Kidney (tissue), 14 donors: ENCODE measurements around the gene ACSF3. TPM values are rescaled to one million over a fixed set of nuclear protein-coding genes. Genes with fewer than 3 reads are reported as not detected.

ENCODE experiments used
- DNase-seq, 5 donors: peaks; one replicate each; pipeline ENCODE4 v3.0.0-alpha.2; 2013 to 2020
- FAIRE-seq: peaks from 2 replicates; lab custom pipeline; 2012; peaks lifted over from hg19 to GRCh38; lab: Jason Lieb, UNC
- H3K27ac ChIP-seq, 2 donors: one replicate each; pipeline ENCODE4 v1.7.0; 2013; ENCODE audit warnings: low read depth in 2 of 2, low read length in 2 of 2, inconsistent platforms in 1 of 2
- H3K27me3 ChIP-seq: one replicate; pipeline ENCODE4 v1.7.1; 2013; ENCODE audit warnings: low read length, inconsistent platforms; ENCODE audit not compliant: control insufficient read depth, insufficient read depth
- H3K36me3 ChIP-seq, 3 donors: one replicate each; pipeline versions ENCODE4 v1.7.0 to v1.7.1; 2013; ENCODE audit warnings: low read length in 3 of 3, control low read depth in 1 of 3, inconsistent platforms in 1 of 3; ENCODE audit not compliant: insufficient read depth in 3 of 3, control insufficient read depth in 2 of 3
- H3K4me1 ChIP-seq, 3 donors: one replicate each; pipeline versions ENCODE4 v1.7.0 to v1.7.1; 2013; ENCODE audit warnings: low read length in 3 of 3, inconsistent platforms in 1 of 3, low read depth in 1 of 3; ENCODE audit not compliant: control insufficient read depth in 2 of 3, insufficient read depth in 2 of 3
- H3K4me3 ChIP-seq, 3 donors: one replicate each; pipeline versions ENCODE4 v1.7.0 to v1.8.1; 2013; ENCODE audit warnings: low read length in 3 of 3, control low read depth in 1 of 3, inconsistent platforms in 1 of 3
- H3K9ac ChIP-seq, 3 donors: one replicate each; pipeline versions ENCODE4 v1.7.0 to v1.7.1; 2013; ENCODE audit warnings: low read length in 3 of 3, control low read depth in 1 of 3, inconsistent platforms in 1 of 3
- H3K9me3 ChIP-seq, 3 donors: one replicate each; pipeline versions ENCODE4 v1.7.0 to v1.7.1; 2013; ENCODE audit warnings: low read length in 3 of 3, control low read depth in 1 of 3, inconsistent platforms in 1 of 3; ENCODE audit not compliant: control insufficient read depth in 2 of 3, insufficient read depth in 1 of 3
- CTCF ChIP-seq: IDR thresholded peaks from 3 replicates; pipeline ENCODE4 v1.5.1; 2012; ENCODE audit warnings: mild to moderate bottlenecking, moderate library complexity, borderline replicate concordance; ENCODE audit not compliant: insufficient read depth; ENCODE audit errors: extremely low read depth
- intact Hi-C: fragments of 100-400 bp; cut with DNase I; formaldehyde crosslinking; loops from one replicate; pipeline ENCODE4 v1.11.1; 2022
- polyA plus RNA-seq: library from polyadenylated mRNA; stranded (reverse); fragments of 350-450 nt; fragmentation: Illumina TruSeq; extraction: RNeasy Lipid Tissue Mini Kit (QIAGEN cat#74804); gene quantifications from one replicate; pipeline ENCODE4 v1.2.3, GENCODE V29; 2014; ENCODE audit warnings: low read depth, low replicate concordance; ENCODE audit not compliant: insufficient read depth
- total RNA-seq: library from RNA; stranded (reverse); fragmentation: NEBNext Ultra II Directional; extraction: Animal tissue kit (Norgen Biotek cat#: 25700); gene quantifications from one replicate; pipeline ENCODE4 v1.2.1, GENCODE V29; 2021
- donor health status: control.
- donor health status: control.
- donor health status: control.
- donor health status: control.
- donor health status: control.
- donor health status: DM: yes; HTN: yes; CAD: no.
- donor health status: Normal renal cell carcinoma (clear cell type).

Gene ACSF3
- total and polyA plus RNA-seq, 2 donors from 2014 or later: 33.2 to 39.0 TPM

GRCh38 chr16:89058812-89059211 is 34.8 kb upstream of the ACSF3 start:
- DNase-seq (no peak), FAIRE-seq (no peak)
- TF ChIP-seq CTCF: no peak
- Histone ChIP-seq H3K27me3 (no peaks in the 10 kb centered on the region), H3K4me3 (no peak overlapping the region), H3K4me1 (no peaks in the 10 kb centered on the region), H3K27ac (no peak overlapping the region), H3K9ac (no peak overlapping the region), H3K9me3 (no peaks in the 10 kb centered on the region), H3K36me3 (no peaks in the 10 kb centered on the region)
- intact Hi-C loops: no loop called here

GRCh38 chr16:89060207-89060794 is 33.4 kb upstream of the ACSF3 start:
- Histone ChIP-seq H3K9ac (no peak overlapping the region), H3K27me3 (no peaks in the 10 kb centered on the region), H3K36me3 (no peaks in the 10 kb centered on the region), H3K4me3 (no peak overlapping the region), H3K4me1 (no peaks in the 10 kb centered on the region), H3K27ac (no peak overlapping the region), H3K9me3 (no peaks in the 10 kb centered on the region)
- no peak for DNase-seq
- FAIRE-seq: no peak
- no peak for TF ChIP-seq CTCF
- intact Hi-C loops: no loop called here

GRCh38 chr16:89061086-89061485 is 32.6 kb upstream of the ACSF3 start:
- H3K27me3 ChIP-seq: no peaks in the 10 kb centered on the region
- no peak for FAIRE-seq

More at GRCh38 chr16:89061086-89061485, 32.6 kb upstream of the ACSF3 start:
- no peak for DNase-seq
- intact Hi-C loops: no loop called here
- H3K9ac ChIP-seq: no peak overlapping the region
- H3K36me3 ChIP-seq: no peaks in the 10 kb centered on the region
- no peaks in the 10 kb centered on the region for H3K4me1 ChIP-seq
- no peak for TF ChIP-seq CTCF
- H3K9me3 ChIP-seq: no peaks in the 10 kb centered on the region
- H3K4me3 ChIP-seq: no peak overlapping the region
- H3K27ac ChIP-seq: no peak overlapping the region
